Measurements from ENCODE around the gene EFCAB13.

Gene EFCAB13

GRCh38 chr17:47287068-47287467 is 36.7 kb upstream of the EFCAB13 start:
- no peak for TF ChIP-seq GATA2 (IDR thresholded peaks at IDR 0.05; ENCODE audit: low read depth, low read length)

GRCh38 chr17:47287639-47288038 is 36.1 kb upstream of the EFCAB13 start:
- TF ChIP-seq GATA2 (IDR thresholded peaks at IDR 0.05; ENCODE audit: low read depth, low read length) = no peak
- no peak for TF ChIP-seq GATA3 (IDR thresholded peaks at IDR 0.05; ENCODE audit: low read depth, low read length)

- TF ChIP-seq GATA2 (IDR thresholded peaks at IDR 0.05; ENCODE audit: low read depth, low read length) = no peak
- TF ChIP-seq GATA3 (IDR thresholded peaks at IDR 0.05; ENCODE audit: low read depth, low read length) = no peak
Measured at GRCh38 chr17:47288531-47289116, 35.1 kb upstream of the EFCAB13 start.

- no peak for TF ChIP-seq GATA3 (IDR thresholded peaks at IDR 0.05; ENCODE audit: low read depth, low read length)
- TF ChIP-seq GATA2 (IDR thresholded peaks at IDR 0.05; ENCODE audit: low read depth, low read length) = no peak
Measured at GRCh38 chr17:47289302-47289701, 34.5 kb upstream of the EFCAB13 start.

- TF ChIP-seq GATA3 (IDR thresholded peaks at IDR 0.05; ENCODE audit: low read depth, low read length) (no peak), GATA2 (IDR thresholded peaks at IDR 0.05; ENCODE audit: low read depth, low read length) (no peak)
Measured at GRCh38 chr17:47290870-47291241, 32.9 kb upstream of the EFCAB13 start.

- TF ChIP-seq GATA2 (IDR thresholded peaks at IDR 0.05; ENCODE audit: low read depth, low read length) (no peak), GATA3 (IDR thresholded peaks at IDR 0.05; ENCODE audit: low read depth, low read length) (no peak)
Measured at GRCh38 chr17:47291242-47291873, 32.4 kb upstream of the EFCAB13 start.

- TF ChIP-seq GATA2 (IDR thresholded peaks at IDR 0.05; ENCODE audit: low read depth, low read length) (no peak), GATA3 (IDR thresholded peaks at IDR 0.05; ENCODE audit: low read depth, low read length) (no peak)
Measured at GRCh38 chr17:47292206-47292605, 31.5 kb upstream of the EFCAB13 start.

GRCh38 chr17:47295037-47295873 is 28.5 kb upstream of the EFCAB13 start:
- TF ChIP-seq GATA2 (IDR thresholded peaks at IDR 0.05; ENCODE audit: low read depth, low read length) = no peak
- no peak for TF ChIP-seq GATA3 (IDR thresholded peaks at IDR 0.05; ENCODE audit: low read depth, low read length)

- TF ChIP-seq GATA3 (IDR thresholded peaks at IDR 0.05; ENCODE audit: low read depth, low read length) = no peak
- TF ChIP-seq GATA2 (IDR thresholded peaks at IDR 0.05; ENCODE audit: low read depth, low read length) = no peak
Measured at GRCh38 chr17:47295874-47296255, 27.9 kb upstream of the EFCAB13 start.

GRCh38 chr17:47297661-47298400 is 25.9 kb upstream of the EFCAB13 start:
- TF ChIP-seq GATA3 (IDR thresholded peaks at IDR 0.05; ENCODE audit: low read depth, low read length) = no peak
- no peak for TF ChIP-seq GATA2 (IDR thresholded peaks at IDR 0.05; ENCODE audit: low read depth, low read length)

- TF ChIP-seq GATA2 (IDR thresholded peaks at IDR 0.05; ENCODE audit: low read depth, low read length) (no peak), GATA3 (IDR thresholded peaks at IDR 0.05; ENCODE audit: low read depth, low read length) (no peak)
Measured at GRCh38 chr17:47298712-47299111, 25.0 kb upstream of the EFCAB13 start.

GRCh38 chr17:47299239-47299910 is 24.4 kb upstream of the EFCAB13 start:
- TF ChIP-seq GATA3 (IDR thresholded peaks at IDR 0.05; ENCODE audit: low read depth, low read length) = no peak
- no peak for TF ChIP-seq GATA2 (IDR thresholded peaks at IDR 0.05; ENCODE audit: low read depth, low read length)

- TF ChIP-seq GATA3 (IDR thresholded peaks at IDR 0.05; ENCODE audit: low read depth, low read length) (no peak), GATA2 (IDR thresholded peaks at IDR 0.05; ENCODE audit: low read depth, low read length) (no peak)
Measured at GRCh38 chr17:47300718-47301117, 23.0 kb upstream of the EFCAB13 start.

GRCh38 chr17:47301161-47301560 is 22.6 kb upstream of the EFCAB13 start:
- TF ChIP-seq GATA2 (IDR thresholded peaks at IDR 0.05; ENCODE audit: low read depth, low read length) (peak; percentile 59; the same call in 1 of the 2 replicates), GATA3 (IDR thresholded peaks at IDR 0.05; ENCODE audit: low read depth, low read length) (no peak)
